H1 (cell line): Measurements from ENCODE around the gene SPATA33. TPM values are rescaled to one million over a fixed set of nuclear protein-coding genes. Genes with fewer than 3 reads are reported as not detected.

ENCODE experiments used
- CTCF ChIA-PET: fragments of 300-600 bp; sonication (Branson Sonifier 250); formaldehyde crosslinking; loops from one replicate; lab custom pipeline; 2021; ENCODE audit not compliant: partially characterized antibody; lab: Charles Lee
- POLR2A ChIA-PET: fragments of 300-600 bp; sonication (Branson Sonifier 250); formaldehyde crosslinking; loops from one replicate; lab custom pipeline; 2021; ENCODE audit warnings: inconsistent platforms; ENCODE audit not compliant: partially characterized antibody; lab: Charles Lee
- DNase-seq, 2 experiments: peaks; one replicate each; pipeline versions ENCODE4 v3.0.0 to v3.0.0-alpha.2; 2010 to 2022; ENCODE audit warnings: low spot score in 2 of 2, low read depth in 1 of 2, mixed read lengths in 1 of 2
- FAIRE-seq: peaks from 2 replicates; lab custom pipeline; 2011; peaks lifted over from hg19 to GRCh38; lab: Jason Lieb, UNC
- H2AFZ ChIP-seq: 2 replicates; pipeline ENCODE4 v1.8.1; 2012; ENCODE audit warnings: low read length, inconsistent platforms
- H2AK5ac ChIP-seq: 2 replicates; pipeline ENCODE4 v1.6.1; 2013; ENCODE audit warnings: low read depth, low read length
- H2BK120ac ChIP-seq: replicated peaks from 2 replicates; pipeline ENCODE3; 2013; ENCODE audit warnings: low read depth, low read length, inconsistent platforms
- H2BK12ac ChIP-seq: 2 replicates; pipeline ENCODE4 v1.6.1; 2013; ENCODE audit warnings: low read depth, low read length
- H2BK15ac ChIP-seq: 2 replicates; pipeline ENCODE4 v1.6.1; 2013; ENCODE audit warnings: low read length
- H2BK20ac ChIP-seq: 2 replicates; pipeline ENCODE4 v1.6.1; 2013; ENCODE audit warnings: low read length
- H2BK5ac ChIP-seq: 2 replicates; pipeline ENCODE4 v1.6.1; 2013; ENCODE audit warnings: low read depth, low read length
- H3K14ac ChIP-seq: 2 replicates; pipeline ENCODE4 v1.6.1; 2013; ENCODE audit warnings: inconsistent platforms; ENCODE audit not compliant: insufficient read length
- H3K18ac ChIP-seq: 2 replicates; pipeline ENCODE4 v1.6.1; 2013; ENCODE audit warnings: low read length; ENCODE audit errors: extremely low read depth
- H3K23ac ChIP-seq: 2 replicates; pipeline ENCODE4 v1.6.1; 2013; ENCODE audit warnings: inconsistent platforms; ENCODE audit not compliant: insufficient read length
- H3K23me2 ChIP-seq: 2 replicates; pipeline ENCODE4 v1.6.1; 2013; ENCODE audit warnings: low read depth, low read length
- H3K27ac ChIP-seq: 2 replicates; pipeline ENCODE4 v1.6.1; 2011; ENCODE audit warnings: low read depth, low read length, inconsistent platforms
- H3K27me3 ChIP-seq, 4 experiments: replicated peaks in 1 of 4; 1 replicate in 1 of 4; 2 replicates in 3 of 4; pipeline versions ENCODE4 v1.6.1 to v1.8.1; 2011 to 2013; ENCODE audit warnings: low read length in 3 of 4, mild to moderate bottlenecking in 3 of 4, inconsistent platforms in 2 of 4, mixed read lengths in 2 of 4, moderate library complexity in 1 of 4; ENCODE audit not compliant: control insufficient read depth in 3 of 4, insufficient read depth in 3 of 4; ENCODE audit errors: extremely low read depth in 1 of 4
- H3K36me3 ChIP-seq, 4 experiments: 2 replicates each; pipeline versions ENCODE4 v1.6.1 to v1.8.1; 2011 to 2013; ENCODE audit warnings: mild to moderate bottlenecking in 4 of 4, low read length in 3 of 4, moderate library complexity in 2 of 4, control low read depth in 1 of 4, inconsistent platforms in 1 of 4; ENCODE audit not compliant: insufficient read depth in 4 of 4, control insufficient read depth in 2 of 4
- H3K4ac ChIP-seq: replicated peaks from 2 replicates; pipeline ENCODE3; 2013; ENCODE audit warnings: low read length, low read depth, mixed read lengths, inconsistent platforms; ENCODE audit not compliant: insufficient read length
- H3K4me1 ChIP-seq, 4 experiments: replicated peaks in 1 of 4; 1 replicate in 1 of 4; 2 replicates in 3 of 4; pipeline versions ENCODE4 v1.6.1 to v1.8.1; 2011 to 2013; ENCODE audit warnings: low read length in 3 of 4, inconsistent platforms in 2 of 4, mixed read lengths in 1 of 4; ENCODE audit not compliant: insufficient read depth in 4 of 4, control insufficient read depth in 3 of 4
- H3K4me2 ChIP-seq, 2 experiments: 2 replicates each; pipeline versions ENCODE4 v1.6.1 to v1.8.1; 2011 to 2013; ENCODE audit warnings: low read depth in 2 of 2, low read length in 2 of 2, control low read depth in 1 of 2, inconsistent platforms in 1 of 2, mild to moderate bottlenecking in 1 of 2; ENCODE audit not compliant: insufficient read depth in 1 of 2
- H3K4me3 ChIP-seq, 4 experiments: fragments of 200-600, 300-600 bp in 1 of 4; sonication (generic), shearing (Covaris generic), sonication (Bioruptor Twin) in 1 of 4; 2 replicates each; pipeline versions ENCODE4 v1.5.1 to v1.8.1; 2011 to 2016; ENCODE audit warnings: low read length in 4 of 4, low read depth in 3 of 4, control low read depth in 2 of 4, inconsistent platforms in 2 of 4, mild to moderate bottlenecking in 2 of 4, mixed read lengths in 1 of 4, moderate library complexity in 1 of 4; ENCODE audit not compliant: insufficient read depth in 2 of 4; ENCODE audit errors: extremely low read depth in 1 of 4
- H3K56ac ChIP-seq: replicated peaks from 2 replicates; pipeline ENCODE3; 2013; ENCODE audit warnings: low read depth, mild to moderate bottlenecking, mixed read lengths, low read length, inconsistent platforms; ENCODE audit not compliant: insufficient read length
- H3K79me1 ChIP-seq: 2 replicates; pipeline ENCODE4 v1.6.1; 2013; ENCODE audit warnings: low read depth, low read length, control low read depth
- H3K79me2 ChIP-seq, 2 experiments: 2 replicates each; pipeline versions ENCODE4 v1.6.1 to v1.8.1; 2012 to 2013; ENCODE audit warnings: low read length in 2 of 2, mild to moderate bottlenecking in 2 of 2, inconsistent platforms in 1 of 2; ENCODE audit not compliant: insufficient read depth in 2 of 2, control insufficient read depth in 1 of 2
- H3K9ac ChIP-seq, 4 experiments: replicated peaks in 1 of 4; 1 replicate in 1 of 4; 2 replicates in 3 of 4; pipeline versions ENCODE4 v1.6.1 to v1.8.1; 2011 to 2013; ENCODE audit warnings: low read depth in 3 of 4, low read length in 3 of 4, control low read depth in 2 of 4, mild to moderate bottlenecking in 2 of 4, moderate library complexity in 2 of 4, inconsistent platforms in 1 of 4; ENCODE audit errors: extremely low read depth in 1 of 4
- H3K9me3 ChIP-seq, 2 experiments: 2 replicates each; pipeline versions ENCODE4 v1.6.1 to v1.8.1; 2012 to 2013; ENCODE audit warnings: mild to moderate bottlenecking in 2 of 2, moderate library complexity in 2 of 2, control low read depth in 1 of 2, inconsistent platforms in 1 of 2, low read depth in 1 of 2, low read length in 1 of 2, mixed read lengths in 1 of 2; ENCODE audit not compliant: insufficient read depth in 2 of 2
- H4K20me1 ChIP-seq, 2 experiments: replicated peaks in 1 of 2; 2 replicates each; pipeline versions ENCODE3 to v1.8.1; 2011 to 2013; ENCODE audit warnings: inconsistent platforms in 2 of 2, low read length in 2 of 2, mild to moderate bottlenecking in 1 of 2; ENCODE audit not compliant: insufficient read depth in 2 of 2, control insufficient read depth in 1 of 2
- H4K5ac ChIP-seq: 2 replicates; pipeline ENCODE4 v1.6.1; 2013; ENCODE audit warnings: low read length, low read depth, mixed read lengths, inconsistent platforms; ENCODE audit not compliant: insufficient read length
- H4K8ac ChIP-seq: 2 replicates; pipeline ENCODE4 v1.8.0; 2013; ENCODE audit warnings: mild to moderate bottlenecking, moderate library complexity, low read length, inconsistent platforms; ENCODE audit not compliant: insufficient read depth; ENCODE audit errors: extremely low read depth
- H4K91ac ChIP-seq: replicated peaks from 2 replicates; pipeline ENCODE3; 2013; ENCODE audit warnings: low read length, mixed read lengths, inconsistent platforms; ENCODE audit not compliant: insufficient read length
- E2F6 ChIP-seq: IDR thresholded peaks from 2 replicates; pipeline ENCODE4 v1.6.1; 2012; ENCODE audit warnings: inconsistent platforms
- JUN ChIP-seq: IDR thresholded peaks from 2 replicates; pipeline ENCODE4 v1.6.1; 2011; ENCODE audit warnings: low read depth, mild to moderate bottlenecking, improper control_type of control experiment, low read length
- SIN3A ChIP-seq, 2 experiments: IDR thresholded peaks in 1 of 2; conservative IDR thresholded peaks in 1 of 2; 2 replicates each; pipeline ENCODE4 v1.6.1; 2011 to 2012; ENCODE audit warnings: low read length in 2 of 2, improper control_type of control experiment in 1 of 2, low read depth in 1 of 2, mild to moderate bottlenecking in 1 of 2
- WGBS, 2 experiments: shearing (Covaris generic) in 1 of 2; methylation state at CpG; one replicate each; pipeline versions ENCODE4 v1.1.6 to v1.1.7; 2013 to 2015; ENCODE audit warnings: low lambda C conversion rate in 2 of 2, mixed read lengths in 2 of 2, inconsistent platforms in 1 of 2, low coverage in 1 of 2, missing lambda C conversion rate in 1 of 2; ENCODE audit not compliant: insufficient replicate concordance in 2 of 2, insufficient coverage in 1 of 2, insufficient read length in 1 of 2; ENCODE audit errors: extremely low coverage in 1 of 2, missing lambda C conversion rate in 1 of 2; 5-methylcytosine and 5-hydroxymethylcytosine counted together
- polyA plus RNA-seq, 7 experiments: library from polyadenylated mRNA; depleted of rRNA in 3 of 7; stranded (reverse) in 5 of 7; unstranded in 2 of 7; fragments of >200 nt in 5 of 7; fragments of 200-250 nt in 2 of 7; gene quantifications; 1 replicate in 5 of 7; 2 replicates in 1 of 7; 4 replicates in 1 of 7; pipeline versions ENCODE4 v1.2.1 to v1.2.3, GENCODE V29; 2011 to 2013; ENCODE audit warnings: missing spikeins in 2 of 7, mixed read lengths in 2 of 7
- total RNA-seq: library from RNA; stranded (reverse); fragmentation: NEBNext Ultra II Directional; extraction: Animal tissue kit (Norgen Biotek cat#: 25700); gene quantifications from 2 replicates; pipeline ENCODE4 v1.2.1, GENCODE V29; 2021

Gene SPATA33
- total and polyA plus RNA-seq, 2 of the 8 experiments (the other 6 are each of a cell fraction or from before 2014, with no cell fraction given): 5.4 to 16.9 TPM

GRCh38 chr16:89653656-89654295 lies 3.9 kb upstream of the SPATA33 start:
- Histone ChIP-seq H2AFZ (no peak overlapping the region), H3K79me2 (peaks cover 0 to 29% of the 10 kb centered on the region in 2 experiments; a peak in 2 of 4 replicates), H2BK15ac (no peak overlapping the region), H4K91ac (no peak overlapping the region), H3K27me3 (no peaks in the 10 kb centered on the region), H2BK120ac (no peak overlapping the region), H3K4me2 (no peak overlapping the region), H4K8ac (no peak overlapping the region), H2BK20ac (no peak overlapping the region), H2BK12ac (no peak overlapping the region), H3K36me3 (peaks cover 0 to 3% (median under 1%) of the 10 kb centered on the region in 4 experiments; a peak in 2 of 8 replicates), H4K5ac (no peak overlapping the region), H3K23ac (no peak overlapping the region), H2AK5ac (no peak overlapping the region), H3K4ac (no peak overlapping the region), H3K4me3 (no peak overlapping the region), H3K18ac (no peak overlapping the region), H3K9me3 (no peaks in the 10 kb centered on the region), H3K27ac (no peak overlapping the region), H3K56ac (no peak overlapping the region), H3K23me2 (peaks cover 8% of the 10 kb centered on the region), H3K79me1 (peaks cover 13% of the 10 kb centered on the region), H3K14ac (no peak overlapping the region), H2BK5ac (no peak overlapping the region), H3K4me1 (peaks cover 0 to 8% (median 3%) of the 10 kb centered on the region in 4 experiments; a peak in 3 of 7 replicates), H4K20me1 (peaks cover 8 to 10% of the 10 kb centered on the region in 2 experiments), H3K9ac (no peak overlapping the region)
- 94% methylated on average over 10 of the region's 10 CpGs; no CpG with 5 or more reads in 1 of the 2 experiments for WGBS, 2 experiments
- FAIRE-seq: no peak
- no peak for DNase-seq
- ChIA-PET CTCF (interaction anchor here (0.7 to 1.3 kb wide), 5 partner anchors 12 to 52 kb away, joined by 3 to 5 read pairs (median 3); no protein-coding TSS in a partner anchor), POLR2A (interaction anchor here (0.6 to 2.9 kb wide), 5 partner anchors 10 to 61 kb away, joined by 3 to 11 read pairs (median 3); no protein-coding TSS in a partner anchor)
- TF ChIP-seq JUN (no peak), SIN3A (conservative IDR thresholded peaks at IDR 0.05 in 1 of 2, IDR thresholded peaks at IDR 0.05 in 1 of 2; ENCODE audit: low read depth in 1 of 2, low read length in 2 of 2) (no peak), E2F6 (no peak)
